Kidney (tissue), 14 donors: ENCODE data around the gene URB1. TPM values are rescaled to one million over a fixed set of nuclear protein-coding genes. Genes with fewer than 3 reads are reported as not detected.
A peak's percentile ranks its signal among the peaks of the same experiment; 100 is the strongest.

Source experiments
- DNase-seq, 5 donors: peaks; one replicate each; pipeline ENCODE4 v3.0.0-alpha.2; 2013 to 2020
- FAIRE-seq: peaks from 2 replicates; lab custom pipeline; 2012; peaks lifted over from hg19 to GRCh38; lab: Jason Lieb, UNC
- H3K27ac ChIP-seq, 2 donors: one replicate each; pipeline ENCODE4 v1.7.0; 2013; ENCODE audit warnings: low read depth in 2 of 2, low read length in 2 of 2, inconsistent platforms in 1 of 2
- H3K27me3 ChIP-seq: one replicate; pipeline ENCODE4 v1.7.1; 2013; ENCODE audit warnings: low read length, inconsistent platforms; ENCODE audit not compliant: control insufficient read depth, insufficient read depth
- H3K36me3 ChIP-seq, 3 donors: one replicate each; pipeline versions ENCODE4 v1.7.0 to v1.7.1; 2013; ENCODE audit warnings: low read length in 3 of 3, control low read depth in 1 of 3, inconsistent platforms in 1 of 3; ENCODE audit not compliant: insufficient read depth in 3 of 3, control insufficient read depth in 2 of 3
- H3K4me1 ChIP-seq, 3 donors: one replicate each; pipeline versions ENCODE4 v1.7.0 to v1.7.1; 2013; ENCODE audit warnings: low read length in 3 of 3, inconsistent platforms in 1 of 3, low read depth in 1 of 3; ENCODE audit not compliant: control insufficient read depth in 2 of 3, insufficient read depth in 2 of 3
- H3K4me3 ChIP-seq, 3 donors: one replicate each; pipeline versions ENCODE4 v1.7.0 to v1.8.1; 2013; ENCODE audit warnings: low read length in 3 of 3, control low read depth in 1 of 3, inconsistent platforms in 1 of 3
- H3K9ac ChIP-seq, 3 donors: one replicate each; pipeline versions ENCODE4 v1.7.0 to v1.7.1; 2013; ENCODE audit warnings: low read length in 3 of 3, control low read depth in 1 of 3, inconsistent platforms in 1 of 3
- H3K9me3 ChIP-seq, 3 donors: one replicate each; pipeline versions ENCODE4 v1.7.0 to v1.7.1; 2013; ENCODE audit warnings: low read length in 3 of 3, control low read depth in 1 of 3, inconsistent platforms in 1 of 3; ENCODE audit not compliant: control insufficient read depth in 2 of 3, insufficient read depth in 1 of 3
- intact Hi-C: fragments of 100-400 bp; cut with DNase I; formaldehyde crosslinking; loops from one replicate; pipeline ENCODE4 v1.11.1; 2022
- polyA plus RNA-seq: library from polyadenylated mRNA; stranded (reverse); fragments of 350-450 nt; fragmentation: Illumina TruSeq; extraction: RNeasy Lipid Tissue Mini Kit (QIAGEN cat#74804); gene quantifications from one replicate; pipeline ENCODE4 v1.2.3, GENCODE V29; 2014; ENCODE audit warnings: low read depth, low replicate concordance; ENCODE audit not compliant: insufficient read depth
- total RNA-seq: library from RNA; stranded (reverse); fragmentation: NEBNext Ultra II Directional; extraction: Animal tissue kit (Norgen Biotek cat#: 25700); gene quantifications from one replicate; pipeline ENCODE4 v1.2.1, GENCODE V29; 2021
- TF ChIP-seq, protein P1 (sequence below): IDR thresholded peaks from 3 replicates; pipeline ENCODE4 v1.5.1; 2012; ENCODE audit warnings: mild to moderate bottlenecking, moderate library complexity, borderline replicate concordance; ENCODE audit not compliant: insufficient read depth; ENCODE audit errors: extremely low read depth
- donor health status: control.
- donor health status: control.
- donor health status: control.
- donor health status: control.
- donor health status: control.
- donor health status: DM: yes; HTN: yes; CAD: no.
- donor health status: Normal renal cell carcinoma (clear cell type).

URB1 gene
- total and polyA plus RNA-seq, 2 donors from 2014 or later = 1.7 to 15.0 TPM

DNA sequence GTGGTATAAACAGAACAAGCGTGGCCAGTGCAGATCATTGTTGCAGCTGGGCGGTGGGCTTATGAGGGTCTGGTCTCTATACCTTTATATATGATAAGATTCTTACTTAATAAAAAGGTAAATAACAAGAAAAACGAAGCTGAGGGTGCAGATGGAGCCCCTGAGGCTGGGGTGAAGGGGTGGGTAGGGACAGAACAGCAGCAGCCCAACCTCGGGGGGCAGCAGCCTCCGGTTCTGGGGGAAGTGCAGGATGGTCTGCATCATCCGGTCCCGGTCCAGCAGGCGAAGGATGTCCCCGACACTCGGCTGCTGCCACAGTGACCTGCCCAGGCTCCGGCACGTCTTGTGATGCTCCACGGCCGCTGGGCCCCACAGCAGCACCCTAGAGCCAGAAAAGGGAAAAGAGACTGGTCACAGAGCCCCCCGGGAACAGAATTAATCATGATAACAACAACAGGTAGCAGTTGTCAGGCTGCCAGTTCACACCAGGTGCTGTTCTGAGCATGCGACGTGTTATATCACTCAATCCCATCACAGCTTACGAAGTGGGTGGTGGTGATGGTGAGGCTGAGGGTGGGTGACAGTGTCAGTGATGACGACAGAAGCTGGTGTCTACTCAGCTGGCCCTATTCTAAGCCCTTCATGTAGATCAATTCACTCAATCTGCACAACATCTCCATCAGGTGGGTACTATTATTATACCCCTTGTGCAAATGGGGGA is 58.7 kb downstream of the URB1 start:
- H3K36me3 ChIP-seq = peaks cover 9 to 43% (median 19%) of the 10 kb centered on the region in 3 donors
- FAIRE-seq = no peak
- H3K4me3 ChIP-seq = no peak overlapping the region
- H3K9me3 ChIP-seq = no peaks in the 10 kb centered on the region
- no peak overlapping the region for H3K27ac ChIP-seq
- no peak for DNase-seq
- no peak overlapping the region for H3K9ac ChIP-seq
- intact Hi-C loops = no loop called here
- TF ChIP-seq, protein P1, sequence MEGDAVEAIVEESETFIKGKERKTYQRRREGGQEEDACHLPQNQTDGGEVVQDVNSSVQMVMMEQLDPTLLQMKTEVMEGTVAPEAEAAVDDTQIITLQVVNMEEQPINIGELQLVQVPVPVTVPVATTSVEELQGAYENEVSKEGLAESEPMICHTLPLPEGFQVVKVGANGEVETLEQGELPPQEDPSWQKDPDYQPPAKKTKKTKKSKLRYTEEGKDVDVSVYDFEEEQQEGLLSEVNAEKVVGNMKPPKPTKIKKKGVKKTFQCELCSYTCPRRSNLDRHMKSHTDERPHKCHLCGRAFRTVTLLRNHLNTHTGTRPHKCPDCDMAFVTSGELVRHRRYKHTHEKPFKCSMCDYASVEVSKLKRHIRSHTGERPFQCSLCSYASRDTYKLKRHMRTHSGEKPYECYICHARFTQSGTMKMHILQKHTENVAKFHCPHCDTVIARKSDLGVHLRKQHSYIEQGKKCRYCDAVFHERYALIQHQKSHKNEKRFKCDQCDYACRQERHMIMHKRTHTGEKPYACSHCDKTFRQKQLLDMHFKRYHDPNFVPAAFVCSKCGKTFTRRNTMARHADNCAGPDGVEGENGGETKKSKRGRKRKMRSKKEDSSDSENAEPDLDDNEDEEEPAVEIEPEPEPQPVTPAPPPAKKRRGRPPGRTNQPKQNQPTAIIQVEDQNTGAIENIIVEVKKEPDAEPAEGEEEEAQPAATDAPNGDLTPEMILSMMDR = no peak
- no peaks in the 10 kb centered on the region for H3K4me1 ChIP-seq
- no peaks in the 10 kb centered on the region for H3K27me3 ChIP-seq

DNA sequence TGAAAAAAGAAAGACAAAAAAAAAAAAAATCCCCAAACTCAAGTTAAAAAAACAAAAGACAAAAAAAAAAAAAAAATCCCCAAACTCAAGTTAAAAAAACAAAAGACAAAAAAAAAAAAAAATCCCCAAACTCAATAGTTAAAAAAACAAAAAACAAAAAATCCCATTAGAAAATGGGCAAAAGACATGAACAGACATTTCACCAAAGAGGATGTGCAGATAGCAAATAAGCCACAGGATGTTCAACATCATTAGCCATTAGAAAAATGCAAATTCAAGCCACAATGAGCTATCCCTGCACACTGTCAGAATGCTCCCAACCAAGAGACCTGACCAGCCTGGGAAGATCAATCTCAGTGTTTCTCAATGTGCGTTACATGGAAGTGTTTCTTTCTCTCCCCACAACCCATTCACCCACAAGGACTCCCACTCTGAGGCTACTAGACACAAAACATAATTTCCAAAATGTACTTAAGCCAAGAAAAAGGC is 60.3 kb downstream of the URB1 start:
- intact Hi-C loops = no loop called here
- FAIRE-seq = peak; percentile 97

DNA sequence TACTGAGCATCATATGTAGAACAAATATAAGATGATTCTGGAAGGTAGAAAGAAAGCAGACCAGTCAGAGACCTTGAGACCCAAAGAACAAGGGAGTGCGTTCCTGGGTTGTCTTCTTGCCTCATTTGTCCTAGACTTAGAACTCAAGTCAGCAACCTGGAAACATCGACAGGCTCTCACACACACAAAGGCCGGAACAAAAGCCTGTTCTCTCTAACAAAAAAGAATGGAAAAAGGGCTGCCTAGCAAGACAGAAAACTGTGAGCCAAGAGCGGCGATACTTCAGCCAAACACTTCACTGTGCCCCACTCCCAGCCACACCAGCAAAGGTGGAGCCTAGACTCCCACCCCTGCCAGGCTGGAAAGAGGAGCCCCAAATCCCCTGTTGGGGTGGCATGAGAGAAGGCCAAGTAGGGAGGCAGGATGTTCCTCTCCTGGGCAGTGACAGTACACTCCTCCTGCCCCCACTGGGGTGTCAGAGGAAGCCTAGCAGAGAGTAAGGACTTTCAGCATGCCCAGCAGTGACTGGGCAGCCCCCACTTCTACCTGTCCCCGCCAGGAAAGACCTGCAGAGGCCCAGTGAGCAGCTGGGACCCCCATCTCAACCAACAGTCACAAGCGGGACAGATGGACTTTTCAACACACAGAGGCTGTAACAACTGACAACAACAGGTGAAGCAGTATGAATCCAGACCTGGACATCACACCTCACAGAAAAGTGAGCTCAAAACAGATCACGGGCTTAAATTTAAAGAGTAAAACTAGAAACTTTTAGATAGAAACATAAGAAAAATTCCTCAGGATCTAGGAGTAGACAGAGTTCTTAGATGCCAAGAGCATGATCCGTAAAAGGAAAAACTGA is 61.1 kb downstream of the URB1 start:
- Histone ChIP-seq H3K4me3 (no peak overlapping the region), H3K36me3 (peaks cover 12 to 31% (median 13%) of the 10 kb centered on the region in 3 donors), H3K4me1 (no peaks in the 10 kb centered on the region), H3K27me3 (no peaks in the 10 kb centered on the region), H3K9ac (no peak overlapping the region), H3K27ac (no peak overlapping the region), H3K9me3 (no peaks in the 10 kb centered on the region)
- DNase-seq (no peak), FAIRE-seq (no peak)
- intact Hi-C loops = no loop called here
- TF ChIP-seq, protein P1 = no peak

More for the DNA sequence above, 60.3 kb downstream of the URB1 start:
- Histone ChIP-seq H3K4me1 (no peaks in the 10 kb centered on the region), H3K36me3 (peaks cover 12 to 35% (median 13%) of the 10 kb centered on the region in 3 donors), H3K9me3 (no peaks in the 10 kb centered on the region), H3K27ac (no peak overlapping the region), H3K9ac (no peak overlapping the region), H3K4me3 (no peak overlapping the region), H3K27me3 (no peaks in the 10 kb centered on the region)
- no peak for DNase-seq
- TF ChIP-seq, protein P1 = no peak
